Sigmoid colon (tissue), 7 donors: ENCODE data around the gene EFR3B. TPM values are rescaled to one million over a fixed set of nuclear protein-coding genes. Genes with fewer than 3 reads are reported as not detected.

ENCODE experiments used
- DNase-seq: peaks from one replicate; pipeline ENCODE4 v3.0.0-alpha.2; 2019
- H3K27ac ChIP-seq, 4 donors: fragments of 200-600 bp; sonication (generic); one replicate each; pipeline ENCODE4 v1.5.1; 2016 to 2019; ENCODE audit warnings: mild to moderate bottlenecking in 1 of 4
- H3K27me3 ChIP-seq, 3 donors: fragments of 200-600 bp; sonication (generic); one replicate each; pipeline ENCODE4 v1.5.1; 2019; ENCODE audit warnings: mild to moderate bottlenecking in 1 of 3
- H3K36me3 ChIP-seq, 4 donors: fragments of 200-600 bp; sonication (generic); one replicate each; pipeline ENCODE4 v1.5.1; 2016 to 2019
- H3K4me1 ChIP-seq, 4 donors: fragments of 200-600 bp; sonication (generic); one replicate each; pipeline ENCODE4 v1.5.1; 2017 to 2019
- H3K4me3 ChIP-seq, 4 donors: fragments of 200-600 bp; sonication (generic); one replicate each; pipeline ENCODE4 v1.5.1; 2017 to 2019; ENCODE audit warnings: mild to moderate bottlenecking in 2 of 4, moderate library complexity in 1 of 4
- H3K9me3 ChIP-seq, 4 donors: fragments of 200-600 bp in 3 of 4; sonication (generic) in 3 of 4; one replicate each; pipeline versions ENCODE4 v1.5.1 to v1.6.1; 2013 to 2019
- CTCF ChIP-seq, 4 experiments: fragments of 450-650 bp in 3 of 4; fragments of 200-600 bp in 1 of 4; IDR thresholded peaks; one replicate each; pipeline ENCODE4 v1.5.1; 2016 to 2019; ENCODE audit warnings: antibody characterized with exemption in 4 of 4, mild to moderate bottlenecking in 3 of 4, moderate library complexity in 2 of 4
- EP300 ChIP-seq, 4 donors: sonication (generic); formaldehyde crosslinking; IDR thresholded peaks; one replicate each; pipeline ENCODE4 v1.6.1; 2017; ENCODE audit warnings: antibody characterized with exemption in 4 of 4
- POLR2A ChIP-seq, 2 donors: fragments of 450-650 bp; IDR thresholded peaks; one replicate each; pipeline ENCODE4 v1.6.1; 2016; ENCODE audit warnings: antibody characterized with exemption in 2 of 2, mild to moderate bottlenecking in 2 of 2, moderate library complexity in 2 of 2
- POLR2AphosphoS5 ChIP-seq, 4 donors: sonication (generic); formaldehyde crosslinking; IDR thresholded peaks; one replicate each; pipeline ENCODE4 v1.6.1; 2017; ENCODE audit warnings: antibody characterized with exemption in 4 of 4
- WGBS, 2 donors: extraction: QIAGEN DNeasy Blood & Tissue Kit; methylation state at CpG; one replicate each; pipeline ENCODE4 v1.1.7; 2013; 5-methylcytosine and 5-hydroxymethylcytosine counted together
- intact Hi-C: fragments of 100-400 bp; cut with DNase I; formaldehyde crosslinking; loops from one replicate; pipeline ENCODE4 v1.15.1; 2023
- polyA plus RNA-seq, 3 donors: library from polyadenylated mRNA; stranded (reverse); fragments of 200-250 nt; gene quantifications; one replicate each; pipeline ENCODE4 v1.2.3, GENCODE V29; 2013
- total RNA-seq, 4 donors: library from RNA; depleted of rRNA; stranded (reverse); fragments of >200 nt; gene quantifications; one replicate each; pipeline ENCODE4 v1.1.0, GENCODE V29; 2016
- donor health status: healthy with polysubstance abuse.
- donor health status: Bipolar disorder and iron deficiency.
- donor health status: healthy.

Gene EFR3B
- total and polyA plus RNA-seq, 7 donors, result under 0.01 to 1.9 (median 0.50) TPM

DNA sequence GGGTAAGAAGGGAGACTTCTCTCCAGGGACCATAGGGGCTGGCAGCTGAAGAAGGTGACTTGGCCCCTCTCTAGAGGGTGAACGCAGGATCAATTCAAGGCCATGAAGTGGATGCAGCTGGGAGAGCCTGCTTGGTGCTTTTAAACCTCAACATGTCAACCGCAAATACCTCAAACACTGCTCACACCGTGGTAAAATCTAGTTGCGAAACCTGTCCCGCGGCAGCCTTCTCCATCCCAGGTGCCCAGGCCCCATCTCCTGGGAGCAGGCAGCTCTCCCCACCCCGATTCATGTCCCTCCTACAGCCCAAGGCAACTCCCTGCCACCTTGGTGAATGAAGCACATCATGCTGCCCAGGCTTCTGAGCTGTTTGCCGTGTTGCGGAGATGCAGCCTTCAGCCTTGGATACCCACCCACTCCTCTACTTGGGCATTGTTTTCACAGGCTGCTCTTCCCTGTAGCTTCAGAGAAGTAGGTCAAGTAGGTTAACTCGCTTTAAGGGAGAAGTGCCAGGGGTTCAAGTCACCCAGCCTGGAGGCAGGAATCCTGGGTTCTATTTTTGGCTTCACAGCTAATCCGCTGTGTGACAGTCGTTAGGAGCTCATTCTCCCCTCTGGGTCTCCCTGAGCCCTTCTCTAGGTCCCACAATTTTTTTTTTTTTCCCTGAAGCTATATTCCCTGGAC lies 6.2 kb upstream of the EFR3B start:
- no peak for DNase-seq
- no peaks in the 10 kb centered on the region for H3K4me1 ChIP-seq
- no peaks in the 10 kb centered on the region for H3K36me3 ChIP-seq
- no peak overlapping the region for H3K4me3 ChIP-seq
- no peak overlapping the region for H3K27ac ChIP-seq
- intact Hi-C loops, result no loop called here
- no peak for TF ChIP-seq POLR2A (IDR thresholded peaks at IDR 0.05)
- TF ChIP-seq EP300 (IDR thresholded peaks at IDR 0.05), result no peak
- TF ChIP-seq CTCF (IDR thresholded peaks at IDR 0.05), result no peak
- no peak for TF ChIP-seq POLR2AphosphoS5 (IDR thresholded peaks at IDR 0.05)
- H3K9me3 ChIP-seq, result no peaks in the 10 kb centered on the region
- no peaks in the 10 kb centered on the region for H3K27me3 ChIP-seq
- 78 to 86% methylated on average over 12 of the region's 12 CpGs for WGBS, 2 donors

- H3K27me3 ChIP-seq, result no peaks in the 10 kb centered on the region
- H3K9me3 ChIP-seq, result no peaks in the 10 kb centered on the region
- H3K36me3 ChIP-seq, result no peaks in the 10 kb centered on the region
- no peak for TF ChIP-seq EP300 (IDR thresholded peaks at IDR 0.05)
- TF ChIP-seq CTCF (IDR thresholded peaks at IDR 0.05), result no peak
- no peak for TF ChIP-seq POLR2AphosphoS5 (IDR thresholded peaks at IDR 0.05)
- TF ChIP-seq POLR2A (IDR thresholded peaks at IDR 0.05), result no peak
- H3K4me1 ChIP-seq, result peaks cover 0 to 2% (median under 1%) of the 10 kb centered on the region in 4 donors
- no peak overlapping the region for H3K4me3 ChIP-seq
- DNase-seq, result no peak
- H3K27ac ChIP-seq, result no peak overlapping the region
- WGBS, 2 donors, result 85 to 88% methylated on average over 6 of the region's 6 CpGs
- intact Hi-C loops, result no loop called here
Observed at GRCh38 chr2:25036221-25036559, 5.7 kb upstream of the EFR3B start.

- DNase-seq, result no peak
- Histone ChIP-seq H3K9me3 (no peaks in the 10 kb centered on the region), H3K27ac (no peak overlapping the region), H3K27me3 (no peaks in the 10 kb centered on the region), H3K36me3 (no peaks in the 10 kb centered on the region), H3K4me1 (peaks cover 2 to 22% (median 19%) of the 10 kb centered on the region in 4 donors), H3K4me3 (no peak overlapping the region)
- no peak for TF ChIP-seq POLR2AphosphoS5 (IDR thresholded peaks at IDR 0.05)
- TF ChIP-seq CTCF (IDR thresholded peaks at IDR 0.05), result no peak
- no peak for TF ChIP-seq POLR2A (IDR thresholded peaks at IDR 0.05)
- no peak for TF ChIP-seq EP300 (IDR thresholded peaks at IDR 0.05)
- 89 to 91% methylated on average over 4 of the region's 4 CpGs for WGBS, 2 donors
- intact Hi-C loops, result no loop called here
Observed at GRCh38 chr2:25039126-25039525, 2.8 kb upstream of the EFR3B start.

DNA sequence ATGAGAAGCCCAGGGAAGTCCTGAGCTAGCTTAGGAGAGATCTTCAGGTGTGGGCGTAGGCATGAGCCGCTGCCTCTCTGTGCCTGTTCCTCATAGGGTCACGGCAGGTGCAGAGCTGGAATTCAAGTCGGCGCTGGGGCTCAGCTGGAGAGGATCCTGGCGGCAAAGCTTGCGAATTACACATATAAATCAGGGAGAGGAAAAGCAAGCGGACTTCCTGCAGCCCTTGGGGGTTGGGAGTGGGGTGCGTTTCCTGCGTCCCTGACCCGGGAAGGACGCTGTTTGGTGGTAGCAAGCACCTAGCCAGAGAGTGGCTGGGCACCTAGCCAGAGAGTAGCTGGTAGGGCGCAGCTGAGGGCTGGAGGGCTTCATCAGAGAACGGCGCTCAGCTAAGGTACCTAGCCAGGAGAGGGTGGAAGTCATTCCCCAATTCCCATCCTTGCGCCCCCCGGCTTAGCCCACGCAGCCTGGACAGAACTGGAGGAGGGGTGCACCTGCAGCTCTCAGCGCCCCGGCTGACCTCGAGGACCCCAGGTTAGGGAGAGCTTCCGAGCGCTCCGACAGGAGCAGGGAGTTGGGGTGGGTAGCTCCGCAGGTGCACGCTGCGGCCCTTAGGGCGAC lies 459 bp upstream of the EFR3B start:
- peak; percentile 80 for DNase-seq
- TF ChIP-seq CTCF (IDR thresholded peaks at IDR 0.05) (peak in 1 of 4 experiments; percentile 24), EP300 (IDR thresholded peaks at IDR 0.05) (no peak)

More for the DNA sequence above, 459 bp upstream of the EFR3B start:
- Histone ChIP-seq H3K9me3 (no peaks in the 10 kb centered on the region), H3K4me3 (peak overlapping the region; percentile 17 to 87 (median 74)), H3K27ac (peak overlapping the region; percentile 47 to 70 (median 51)), H3K36me3 (no peaks in the 10 kb centered on the region), H3K4me1 (peaks cover 2 to 22% (median 19%) of the 10 kb centered on the region in 4 donors), H3K27me3 (no peaks in the 10 kb centered on the region)
- 1 to 2% methylated on average over 28 of the region's 28 CpGs for WGBS, 2 donors
- intact Hi-C loops, result loop anchor here (5.0 kb wide), 2 partner anchors 69 to 86 kb away; partner anchors contain the start of gene DNAJC27
